CD4-positive, alpha-beta T cell treated with Interleukin-6 at 100 ng/mL for 8 hours (primary cell): ENCODE measurements around the gene ARHGEF17.
"Not testable (repeated sequence)": the region's sequence is repeated elsewhere in the genome, so short reads cannot be mapped to it uniquely, and the experiment has no call there.

ENCODE experiments used
- DNase-seq: peaks from one replicate; pipeline ENCODE4 v3.0.0-alpha.2; 2020; ENCODE audit warnings: mixed read lengths, low spot score

The ARHGEF17 gene

GRCh38 chr11:73271936-73272679 is 36.0 kb upstream of the ARHGEF17 start, which contains the start of gene P2RY6:
Gene P2RY6, plus strand, starts transcription at chr11:73272338. Its CDS starts 24,181 bp downstream, at chr11:73296519.
- no peak for DNase-seq

- no peak for DNase-seq
These were observed 35.4 kb upstream of the ARHGEF17 start for GRCh38 chr11:73272680-73273038.

DNA sequence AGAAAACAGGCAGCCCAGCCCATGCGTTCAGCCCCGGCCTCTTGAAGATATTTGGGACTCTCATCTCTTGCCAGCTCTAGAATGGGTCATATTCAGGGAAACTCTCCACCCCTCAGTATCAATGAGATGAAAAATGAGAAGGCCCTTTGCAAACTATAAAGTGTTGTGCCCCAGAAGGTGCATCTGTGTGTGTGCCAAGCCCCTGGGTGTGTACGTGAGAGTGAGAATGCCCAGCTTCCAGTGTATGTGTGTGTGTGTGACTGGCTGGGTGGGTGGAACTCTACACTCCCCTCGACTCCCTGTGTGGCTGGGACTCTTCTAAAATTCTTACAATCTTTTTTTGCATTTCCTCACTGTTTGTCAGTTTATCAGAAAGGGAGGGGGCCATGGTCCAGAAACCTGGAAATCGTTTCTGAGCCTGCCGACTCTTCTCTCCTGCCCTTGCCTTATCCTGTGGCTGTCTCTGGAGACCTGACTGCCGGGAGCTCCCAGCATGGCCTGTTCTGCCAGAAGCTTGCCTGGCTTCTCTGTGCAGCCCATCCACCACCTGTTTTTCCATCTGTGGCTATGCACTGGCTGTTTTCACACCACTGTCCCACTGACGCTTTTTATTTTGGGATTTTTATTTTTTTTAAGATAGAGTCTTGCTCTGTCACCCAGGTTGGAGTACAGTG is 34.7 kb upstream of the ARHGEF17 start:
- DNase-seq = no peak

GRCh38 chr11:73274191-73274590 is 33.9 kb upstream of the ARHGEF17 start:
- DNase-seq = not testable (repeated sequence)

- DNase-seq = no peak
These were observed 33.2 kb upstream of the ARHGEF17 start for GRCh38 chr11:73274722-73275380.

GRCh38 chr11:73275381-73275750 is 32.7 kb upstream of the ARHGEF17 start:
- no peak for DNase-seq

GRCh38 chr11:73277467-73277866 is 30.6 kb upstream of the ARHGEF17 start:
- no peak for DNase-seq

DNA sequence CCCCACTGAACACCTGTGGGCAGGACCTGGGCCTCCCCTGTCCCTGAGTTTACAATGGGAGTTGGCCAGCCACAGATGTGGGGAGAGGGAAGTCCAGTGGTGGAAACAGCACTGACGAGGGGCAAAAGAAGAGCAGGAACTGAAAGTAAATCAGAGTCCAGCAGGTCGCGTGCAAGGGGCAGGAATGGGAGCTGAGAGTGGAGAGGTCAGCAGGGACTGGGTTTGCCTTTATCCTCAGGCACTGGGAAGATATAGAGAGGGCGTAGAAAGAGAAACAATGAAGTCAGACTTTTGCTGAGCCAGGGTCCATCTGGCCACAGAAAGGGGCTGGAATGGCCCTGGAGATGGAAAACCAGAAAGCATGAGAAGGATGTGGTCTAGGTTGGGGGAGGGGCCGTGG is 27.4 kb upstream of the ARHGEF17 start:
- DNase-seq = no peak

GRCh38 chr11:73281201-73281741 is 26.8 kb upstream of the ARHGEF17 start:
- DNase-seq = no peak

- no peak for DNase-seq
These were observed 26.0 kb upstream of the ARHGEF17 start for GRCh38 chr11:73281796-73282660.

DNA sequence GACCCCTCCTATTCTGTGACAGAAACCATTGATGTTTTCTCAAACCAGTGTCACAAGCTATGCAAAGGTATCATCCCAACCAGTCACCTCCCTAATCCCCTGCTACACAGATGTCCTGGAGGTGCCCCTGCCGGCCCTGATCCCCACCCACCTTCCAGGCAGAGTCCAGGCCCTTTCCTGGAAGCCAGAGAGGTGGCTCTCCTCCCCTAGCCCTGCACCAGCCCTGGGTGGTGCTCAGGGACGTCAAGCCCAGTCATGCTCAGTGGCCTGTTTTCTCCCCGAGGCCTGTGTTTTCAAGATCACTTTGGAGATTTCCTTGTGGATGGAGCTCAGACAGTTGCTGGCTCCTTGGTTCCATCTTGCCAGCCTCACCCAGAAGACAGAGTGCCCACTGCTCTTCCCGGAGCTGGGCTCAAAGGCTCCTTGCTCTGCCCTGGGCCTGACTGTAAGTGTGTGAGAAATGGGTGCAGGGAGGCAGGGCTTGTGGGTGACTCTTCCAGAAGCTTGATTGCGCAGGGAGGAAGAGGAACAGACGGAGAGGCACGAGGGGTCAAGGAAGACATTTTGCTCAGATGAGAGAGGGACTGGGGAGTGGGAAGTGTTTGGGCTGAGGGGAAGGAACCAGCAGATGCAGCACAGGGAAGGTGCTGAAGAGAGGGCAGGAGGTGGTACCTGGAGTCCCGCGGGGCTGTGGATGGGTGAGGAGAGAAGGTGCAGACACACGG is 24.6 kb upstream of the ARHGEF17 start:
- no peak for DNase-seq

GRCh38 chr11:73284106-73284505 is 24.0 kb upstream of the ARHGEF17 start:
- no peak for DNase-seq

DNA sequence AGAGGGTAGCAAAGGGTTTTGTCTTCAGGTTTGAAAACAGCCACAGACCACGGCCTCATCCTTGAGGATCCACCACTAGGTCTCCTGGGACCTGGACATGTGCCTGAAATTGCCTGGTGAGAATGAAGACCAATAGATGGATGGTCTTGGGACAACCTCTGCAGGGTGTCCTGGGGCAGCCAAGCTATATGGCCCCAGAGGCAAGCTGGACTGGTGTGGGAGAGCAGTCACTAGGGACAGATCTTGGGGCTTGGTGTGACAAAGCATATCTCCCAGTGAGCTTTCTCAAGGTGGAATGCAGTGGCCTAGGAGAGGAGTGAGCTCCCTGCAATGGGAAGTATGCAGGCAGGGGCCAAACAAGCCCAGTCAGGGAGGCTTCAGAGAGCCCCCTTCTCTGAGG is 22.4 kb upstream of the ARHGEF17 start:
- DNase-seq = no peak

- DNase-seq = no peak
These were observed 21.8 kb upstream of the ARHGEF17 start for GRCh38 chr11:73286240-73286810.

DNA sequence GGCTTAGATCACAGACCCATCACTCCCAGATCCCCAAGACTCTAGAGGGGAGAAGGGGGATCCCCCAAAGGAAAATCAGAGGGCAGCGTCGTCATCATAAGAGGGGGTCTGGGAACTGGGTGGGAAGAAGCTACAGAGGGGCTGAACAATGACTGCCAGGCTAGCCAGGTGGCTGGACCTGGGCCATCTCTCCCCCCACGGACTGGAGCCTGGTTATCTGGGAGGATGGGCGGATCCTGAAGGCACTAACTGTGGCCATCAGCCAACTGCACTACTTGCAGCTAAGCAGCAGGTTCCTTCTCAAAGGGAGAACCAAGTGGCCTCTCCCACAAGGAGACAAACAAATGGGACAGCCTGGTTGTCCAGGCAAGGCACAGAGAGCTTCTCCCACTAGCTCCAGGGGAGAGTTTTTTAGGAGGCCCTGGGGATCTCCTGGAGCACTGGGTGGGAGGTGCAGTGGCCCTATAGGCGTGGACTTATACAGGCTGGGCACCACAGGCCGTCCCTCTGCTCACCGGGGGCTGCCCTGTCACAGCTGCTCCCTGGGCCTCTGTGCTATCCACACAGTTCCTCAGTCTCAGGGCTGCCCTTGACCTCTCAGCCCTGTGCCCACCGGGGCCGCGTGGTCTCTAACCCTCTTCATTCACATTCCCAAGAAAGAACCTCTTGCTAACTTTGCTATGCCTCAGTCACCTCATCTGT is 20.5 kb upstream of the ARHGEF17 start:
- no peak for DNase-seq

GRCh38 chr11:73288192-73288872 is 19.7 kb upstream of the ARHGEF17 start:
- no peak for DNase-seq

DNA sequence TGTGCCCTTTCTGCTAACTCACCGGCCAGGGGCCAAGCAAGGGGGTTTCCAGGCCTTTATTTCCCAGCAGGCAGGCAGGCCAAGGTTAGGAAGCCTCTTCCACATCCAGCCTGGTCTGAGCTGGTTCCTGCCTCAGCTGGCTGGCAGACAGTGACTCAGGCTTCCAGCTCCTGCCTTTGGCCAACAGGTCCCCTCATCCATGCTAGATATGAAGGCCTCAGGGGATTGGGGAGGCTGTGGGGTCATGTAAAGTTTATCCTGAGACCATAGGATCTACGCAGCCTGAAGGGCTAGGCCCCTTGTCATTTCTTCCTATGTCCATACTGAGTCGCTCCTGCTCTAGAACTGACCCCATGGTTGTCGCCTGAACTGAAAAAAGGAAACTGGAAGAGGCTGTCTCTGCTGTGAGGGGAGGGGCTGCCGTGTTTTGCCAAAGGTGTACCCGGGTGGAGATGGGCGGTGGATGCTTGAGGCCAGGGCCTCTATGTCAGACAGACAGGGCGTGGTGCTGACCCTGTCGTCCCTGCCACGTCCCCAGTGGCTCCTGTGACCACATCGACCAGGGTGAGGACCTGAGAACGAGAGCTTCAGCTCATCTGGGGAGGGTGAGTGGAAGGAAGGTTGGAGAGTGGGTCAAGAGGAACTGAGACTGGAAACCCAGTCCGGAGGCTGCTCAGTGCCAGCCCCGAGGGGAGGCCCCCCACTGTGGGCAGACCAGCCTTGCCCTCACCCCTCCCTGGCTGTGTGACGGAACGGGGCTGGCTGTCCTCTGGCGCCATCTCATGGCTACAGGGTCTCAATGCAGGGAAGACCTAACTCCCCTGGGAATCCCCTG is 19.0 kb upstream of the ARHGEF17 start:
- peak; percentile 42 for DNase-seq

DNA sequence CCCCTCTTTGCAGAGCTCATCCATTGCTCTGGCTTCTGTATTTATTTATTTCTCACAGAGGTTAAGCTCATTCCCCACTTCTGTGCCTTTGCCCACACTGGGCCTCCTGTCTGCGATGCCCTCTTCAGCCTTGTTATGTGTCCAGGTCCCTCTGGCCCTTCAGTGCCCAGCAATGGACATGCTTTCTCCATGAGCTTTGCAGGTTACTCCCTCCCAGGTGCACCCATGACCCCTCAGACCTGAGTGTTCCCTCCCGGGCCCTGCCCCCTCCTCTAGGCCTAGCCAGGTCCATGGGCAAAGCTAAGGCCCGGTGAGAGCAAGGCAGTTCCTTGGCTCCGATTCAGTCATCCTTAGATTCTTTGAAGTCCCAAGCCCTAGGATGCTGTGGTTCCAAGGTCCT is 17.5 kb upstream of the ARHGEF17 start:
- no peak for DNase-seq

DNA sequence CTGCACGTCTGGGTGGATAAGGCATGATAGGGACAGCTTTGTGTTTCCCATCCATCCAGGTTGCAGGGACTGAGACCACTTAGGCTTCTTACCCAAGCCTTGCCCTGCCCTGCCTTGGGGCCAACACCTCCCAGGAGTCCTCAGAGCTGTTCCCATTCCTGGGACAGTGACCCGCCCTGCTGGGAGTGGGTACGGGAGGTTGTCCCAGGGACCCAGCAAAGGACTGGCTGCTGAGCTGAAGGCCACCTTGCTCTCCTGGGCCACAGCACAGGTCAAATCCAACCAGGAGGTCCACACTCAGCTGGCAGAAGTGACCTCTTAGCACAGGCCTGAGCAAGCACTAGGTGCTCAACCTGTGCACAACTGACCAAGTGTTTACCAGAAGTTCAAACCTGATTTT is 16.9 kb upstream of the ARHGEF17 start:
- DNase-seq = no peak
